ENCODE data around the gene BLOC1S1. TPM values are rescaled to one million over a fixed set of nuclear protein-coding genes. Genes with fewer than 3 reads are reported as not detected.
A peak's percentile ranks its signal among the peaks of the same experiment; 100 is the strongest.

The BLOC1S1 gene
- total RNA-seq, 1 donor from 2014 or later, result 171 TPM

DNA sequence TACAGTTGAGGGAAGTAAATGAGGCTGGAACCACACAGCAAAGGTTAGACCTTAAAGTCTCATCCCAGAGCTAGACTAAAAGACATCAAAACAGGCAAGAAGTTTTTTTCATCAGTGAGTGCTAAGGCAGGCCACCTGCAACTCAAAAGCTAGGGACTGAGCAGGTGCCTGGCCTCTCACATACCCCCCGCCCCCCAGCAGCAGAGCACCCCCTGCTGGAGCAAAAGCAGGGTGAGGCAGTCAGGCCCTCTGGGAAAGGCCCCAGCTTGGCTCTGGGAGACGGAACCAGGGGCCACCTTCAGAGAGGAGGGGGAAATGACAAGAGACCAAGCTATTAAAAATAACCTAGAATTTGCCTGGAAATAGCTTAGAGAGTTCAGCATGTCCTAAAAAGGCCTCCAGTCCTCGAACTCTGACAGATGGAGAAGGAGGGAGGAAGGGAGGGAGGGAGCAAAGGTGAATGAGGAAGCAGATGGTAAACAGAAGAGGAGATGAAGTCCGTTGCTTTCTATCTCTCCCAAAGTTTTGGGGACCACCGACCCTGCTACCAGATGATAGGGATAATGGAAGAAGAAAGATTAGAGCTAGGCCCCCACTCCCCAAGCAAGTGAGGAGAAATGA is 10.0 kb upstream of the BLOC1S1 start:
- intact Hi-C loops (cut with DNase I), result no loop called here
- no peak for ATAC-seq
- no peak for DNase-seq (ENCODE audit: low spot score)

DNA sequence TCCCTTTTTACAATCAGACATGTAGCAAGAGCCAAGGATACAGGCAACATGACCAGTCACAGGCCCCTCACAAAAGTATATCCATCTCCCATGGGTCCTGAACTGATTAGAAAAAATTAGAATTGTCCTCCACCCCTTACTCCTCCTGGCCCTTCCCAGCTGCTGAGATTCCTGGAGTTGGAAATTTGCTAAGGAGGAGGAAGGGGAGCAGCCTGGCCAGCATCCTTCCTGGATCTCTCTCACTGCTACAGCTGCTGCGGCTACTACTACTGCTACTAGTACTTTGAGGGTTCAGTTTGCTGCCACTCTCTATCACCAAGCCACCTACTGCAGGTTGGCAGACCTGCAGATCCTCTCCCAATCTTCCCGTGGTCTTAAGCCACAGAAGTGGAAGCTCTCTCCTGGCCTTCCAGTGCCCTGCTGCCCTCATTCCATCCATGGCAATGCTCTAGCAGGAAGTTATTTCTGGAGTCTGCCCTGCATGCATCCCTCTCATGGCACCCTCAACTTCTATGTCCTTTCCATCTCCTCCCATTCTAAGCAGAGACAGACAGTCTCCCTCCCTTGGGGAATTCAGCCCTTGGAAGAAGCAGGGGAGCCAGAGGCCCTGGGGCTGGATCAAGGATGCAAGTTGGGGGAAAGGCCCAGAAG is 9.2 kb upstream of the BLOC1S1 start:
- no peak for DNase-seq (ENCODE audit: low spot score)
- no peak for ATAC-seq
- intact Hi-C loops (cut with DNase I), result no loop called here

DNA sequence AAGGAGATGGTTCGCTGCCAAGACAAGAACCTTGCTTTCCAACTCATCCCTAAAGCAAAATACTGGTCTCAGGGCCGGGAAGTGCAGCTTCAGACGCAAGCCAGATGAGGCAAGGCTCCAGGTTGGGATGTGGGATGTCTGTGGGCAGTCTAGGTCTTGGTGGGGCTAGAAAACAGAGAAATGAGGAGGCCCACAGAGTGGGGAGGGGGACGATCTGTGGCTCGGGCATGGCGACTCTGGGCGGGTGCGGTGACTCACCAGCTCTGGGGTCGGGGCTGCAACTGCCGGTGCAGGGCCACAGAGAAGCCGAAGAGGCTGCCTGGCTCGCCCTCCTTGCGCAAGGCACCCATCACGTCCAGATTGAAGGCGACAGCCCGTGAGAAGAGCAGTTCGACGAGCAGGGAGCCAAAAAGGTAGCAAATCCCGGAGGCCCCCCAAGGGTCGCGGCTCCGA is 8.6 kb upstream of the BLOC1S1 start:
- ATAC-seq (no peak), DNase-seq (ENCODE audit: low spot score) (no peak)
- intact Hi-C loops (cut with DNase I), result no loop called here

DNA sequence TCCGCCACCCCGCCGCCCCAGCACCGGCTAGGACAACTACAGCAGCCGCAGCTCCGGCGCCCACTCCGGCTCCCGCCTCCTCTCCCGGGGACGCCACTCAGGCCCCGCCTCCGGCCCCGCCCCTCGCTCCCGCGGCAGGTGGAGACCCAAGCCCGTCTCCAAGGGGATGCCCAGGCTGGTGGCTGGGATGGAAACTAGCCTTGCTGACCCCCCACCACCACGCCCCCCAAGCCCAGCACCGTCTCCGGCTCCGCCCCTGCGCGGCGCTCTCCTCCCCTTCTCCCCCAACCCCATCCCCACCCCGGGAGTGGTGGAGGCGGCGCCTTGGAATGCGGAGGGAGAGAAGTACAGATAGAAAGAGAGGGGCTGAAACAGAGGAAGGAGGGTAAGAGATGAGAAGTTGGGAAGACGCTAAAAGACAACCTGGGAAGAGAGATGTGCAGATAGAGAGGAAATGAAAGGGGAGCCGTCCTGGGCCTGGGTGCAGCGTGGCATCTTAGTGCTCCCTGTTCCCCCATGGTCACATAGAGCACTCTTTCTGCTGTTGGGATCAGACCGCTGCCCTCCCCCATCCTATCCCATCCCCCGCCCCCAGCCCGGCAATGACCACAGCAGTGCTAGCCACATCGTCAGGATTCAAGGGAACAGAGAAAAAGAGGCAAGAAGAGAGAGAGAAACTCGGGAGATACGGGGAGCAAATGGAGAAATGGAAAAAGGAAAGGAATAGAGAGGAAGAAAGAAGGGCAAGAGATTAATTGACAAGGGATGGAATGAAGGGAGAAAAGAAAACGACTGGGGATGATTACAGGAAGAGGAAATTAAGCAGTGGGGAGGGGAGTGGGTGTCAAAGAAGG is 7.8 kb upstream of the BLOC1S1 start, which contains the start of gene ITGA7:
TSS of gene ITGA7 (minus strand) at position 64 of the 854 bp plus-strand sequence. CDS start 222 bp downstream, outside the sequence.
- ATAC-seq, result peak; percentile 64
- intact Hi-C loops (cut with DNase I), result no loop called here
- peak; percentile 89 for DNase-seq (ENCODE audit: low spot score)

DNA sequence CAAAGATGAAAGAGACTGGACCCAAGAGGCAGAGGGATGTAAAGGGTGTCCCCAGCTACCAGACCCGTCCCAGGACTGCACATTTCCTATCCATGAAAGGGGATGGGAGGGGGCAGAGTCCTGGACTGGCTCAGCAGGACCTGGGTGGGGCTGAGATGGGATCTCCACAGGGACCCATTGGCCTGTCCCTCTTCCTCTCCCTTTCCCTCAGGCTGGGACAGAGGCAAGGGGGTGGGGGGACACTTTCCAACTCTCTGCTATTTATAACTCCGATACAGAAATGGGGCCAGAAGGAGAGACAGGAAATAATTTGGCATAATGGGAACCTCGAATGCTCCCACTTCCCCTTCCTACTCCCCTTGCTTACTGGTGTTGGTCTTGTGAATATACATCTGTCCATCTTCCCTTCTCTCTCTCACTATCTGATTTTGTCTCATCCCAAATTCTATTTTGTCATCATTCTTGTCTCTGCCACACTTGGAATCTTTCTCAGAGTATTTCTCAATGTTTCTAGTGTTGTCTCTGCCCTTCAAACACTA is 7.1 kb upstream of the BLOC1S1 start:
- intact Hi-C loops (cut with DNase I), result no loop called here
- peak; percentile 16 for ATAC-seq
- no peak for DNase-seq (ENCODE audit: low spot score)

DNA sequence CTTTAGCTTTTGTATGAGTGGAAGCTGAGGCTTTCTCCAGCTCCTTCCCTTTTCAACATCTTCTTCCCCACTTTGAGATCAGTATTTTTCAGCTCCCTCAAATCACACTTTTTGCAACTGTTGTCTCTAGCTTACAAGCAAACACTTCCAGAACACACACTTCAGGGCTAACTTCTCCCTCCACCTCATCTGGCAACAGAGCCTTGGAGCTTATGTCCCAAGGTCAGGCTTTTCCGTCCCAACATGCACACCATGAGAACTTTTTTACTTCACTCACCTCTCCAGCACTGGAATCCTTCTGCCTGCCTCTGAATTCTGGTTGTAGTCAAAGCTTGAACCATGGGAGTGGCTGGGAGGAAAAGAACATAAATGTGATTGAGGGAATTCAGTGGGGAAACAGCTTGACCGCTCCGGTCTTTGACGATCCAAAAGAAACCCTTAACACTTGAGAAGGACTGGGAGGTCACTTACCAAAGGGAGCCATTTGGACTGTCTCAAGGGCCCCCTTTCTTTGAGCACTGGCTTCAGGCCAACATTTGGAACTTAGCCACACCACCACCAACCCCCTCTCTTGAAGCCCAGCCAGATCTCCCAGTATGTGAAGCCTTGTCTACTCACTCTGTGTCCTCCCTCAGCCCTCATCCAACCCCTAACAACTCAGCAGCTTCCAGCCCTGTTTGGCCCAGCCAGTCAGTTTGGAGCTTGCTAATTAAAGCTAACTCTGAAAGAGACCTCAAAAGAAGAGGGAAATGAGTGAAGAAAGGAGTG is 3.9 kb upstream of the BLOC1S1 start:
- ATAC-seq, result peak; percentile 7
- peak; percentile 82 for DNase-seq (ENCODE audit: low spot score)
- intact Hi-C loops (cut with DNase I), result no loop called here

DNA sequence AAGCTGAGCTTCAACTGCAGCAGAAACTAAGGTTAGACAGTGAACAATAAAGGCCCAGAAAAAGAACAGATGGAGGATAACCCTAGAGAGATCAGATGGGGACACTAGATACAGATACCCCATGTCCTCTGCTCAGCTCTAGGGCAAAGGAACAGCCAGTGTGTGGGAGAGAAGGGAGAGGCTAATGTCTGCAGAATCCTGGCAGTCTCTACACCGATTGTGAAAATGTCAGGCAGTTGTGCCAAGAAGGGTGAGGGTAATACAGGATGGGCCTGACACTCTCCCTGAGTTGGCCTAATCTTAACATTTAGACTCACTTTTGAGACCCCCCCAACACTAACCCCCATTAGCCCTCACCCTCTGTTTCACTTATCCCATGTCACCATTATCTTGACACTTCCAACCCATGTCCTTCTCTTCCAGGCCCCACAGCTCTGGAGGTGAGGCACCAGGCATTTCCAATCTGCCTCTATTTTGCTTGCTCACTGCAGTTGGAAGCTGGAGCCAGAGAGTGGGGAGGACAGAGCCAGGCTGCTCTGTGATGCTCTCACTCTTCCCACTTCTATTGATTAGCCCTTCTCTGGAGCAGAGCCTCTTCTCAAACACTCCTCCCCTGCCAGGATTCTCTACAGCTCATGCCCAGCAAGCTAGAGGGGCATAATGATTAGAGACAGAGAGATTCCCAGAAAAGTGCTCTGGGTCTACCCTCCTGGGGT is 3.0 kb upstream of the BLOC1S1 start:
- no peak for DNase-seq (ENCODE audit: low spot score)
- intact Hi-C loops (cut with DNase I), result no loop called here
- ATAC-seq, result no peak

DNA sequence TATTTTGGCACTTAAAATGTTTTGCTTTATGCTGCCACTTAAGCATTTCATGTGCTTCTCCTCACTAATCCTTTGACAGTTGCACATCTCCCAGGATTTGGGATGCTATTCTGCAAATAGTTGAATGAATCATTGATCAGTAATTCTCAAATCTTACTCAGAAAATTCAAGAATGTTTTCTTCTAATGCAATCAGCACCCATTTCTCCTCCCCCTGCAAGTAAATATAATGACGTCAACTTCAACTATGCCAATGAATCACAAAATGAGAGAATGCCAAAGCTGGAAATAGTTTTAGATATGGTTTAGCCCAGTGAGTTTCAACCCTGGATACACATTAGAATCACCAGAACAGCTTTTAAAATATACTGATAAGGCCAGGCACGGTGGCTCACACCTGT is 2.1 kb upstream of the BLOC1S1 start:
- intact Hi-C loops (cut with DNase I), result no loop called here
- no peak for ATAC-seq
- DNase-seq (ENCODE audit: low spot score), result no peak

DNA sequence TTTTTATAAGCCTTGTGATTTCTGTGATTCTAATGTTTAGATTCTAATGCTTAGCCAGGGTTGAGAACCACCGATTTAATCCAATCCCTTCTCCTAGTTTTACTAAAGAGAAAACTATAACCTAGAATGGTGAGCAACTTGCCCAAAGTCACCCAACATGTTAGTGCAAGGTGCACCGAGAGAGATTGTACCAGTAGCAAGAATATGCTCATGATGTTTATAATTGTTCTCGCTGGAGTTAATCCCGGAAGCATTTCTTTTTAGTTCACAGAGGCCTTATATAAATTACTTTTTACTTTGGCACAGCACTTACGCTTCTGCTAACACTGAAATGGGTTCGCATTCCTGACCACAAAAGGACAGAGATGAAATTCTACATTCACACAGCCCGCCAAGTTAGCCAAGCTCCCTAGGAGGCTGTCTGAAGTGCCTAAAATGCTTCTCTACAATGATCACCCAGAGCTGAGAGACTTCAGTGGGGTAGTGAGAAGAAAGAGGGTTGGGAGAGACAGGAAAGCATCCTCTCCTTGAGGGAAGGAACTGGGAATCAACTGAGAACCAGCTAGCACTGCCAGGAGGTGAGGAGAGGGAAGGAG is 579 bp upstream of the BLOC1S1 start:
- intact Hi-C loops (cut with DNase I), result no loop called here
- ATAC-seq (no peak), DNase-seq (ENCODE audit: low spot score) (no peak)

DNA sequence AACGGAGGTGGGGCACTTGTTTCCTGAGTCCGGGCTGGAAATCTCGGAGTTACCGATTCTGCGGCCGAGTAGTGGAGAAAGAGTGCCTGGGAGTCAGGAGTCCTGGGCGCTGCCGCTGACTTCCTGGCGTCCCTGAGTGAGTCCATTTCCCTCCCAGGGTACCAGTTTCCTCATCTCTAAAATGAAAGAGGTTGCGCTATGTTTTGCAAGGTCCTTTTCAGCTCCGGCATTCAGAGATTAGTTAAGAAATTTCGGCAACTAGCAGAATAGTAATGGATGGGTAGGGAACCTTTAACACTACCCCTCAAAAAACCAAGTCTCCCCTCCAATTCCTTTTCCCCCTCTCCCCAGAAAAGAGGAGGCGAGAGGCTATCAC is 724 bp downstream of the BLOC1S1 start:
- ATAC-seq, result no peak
- intact Hi-C loops (cut with DNase I), result no loop called here

DNA sequence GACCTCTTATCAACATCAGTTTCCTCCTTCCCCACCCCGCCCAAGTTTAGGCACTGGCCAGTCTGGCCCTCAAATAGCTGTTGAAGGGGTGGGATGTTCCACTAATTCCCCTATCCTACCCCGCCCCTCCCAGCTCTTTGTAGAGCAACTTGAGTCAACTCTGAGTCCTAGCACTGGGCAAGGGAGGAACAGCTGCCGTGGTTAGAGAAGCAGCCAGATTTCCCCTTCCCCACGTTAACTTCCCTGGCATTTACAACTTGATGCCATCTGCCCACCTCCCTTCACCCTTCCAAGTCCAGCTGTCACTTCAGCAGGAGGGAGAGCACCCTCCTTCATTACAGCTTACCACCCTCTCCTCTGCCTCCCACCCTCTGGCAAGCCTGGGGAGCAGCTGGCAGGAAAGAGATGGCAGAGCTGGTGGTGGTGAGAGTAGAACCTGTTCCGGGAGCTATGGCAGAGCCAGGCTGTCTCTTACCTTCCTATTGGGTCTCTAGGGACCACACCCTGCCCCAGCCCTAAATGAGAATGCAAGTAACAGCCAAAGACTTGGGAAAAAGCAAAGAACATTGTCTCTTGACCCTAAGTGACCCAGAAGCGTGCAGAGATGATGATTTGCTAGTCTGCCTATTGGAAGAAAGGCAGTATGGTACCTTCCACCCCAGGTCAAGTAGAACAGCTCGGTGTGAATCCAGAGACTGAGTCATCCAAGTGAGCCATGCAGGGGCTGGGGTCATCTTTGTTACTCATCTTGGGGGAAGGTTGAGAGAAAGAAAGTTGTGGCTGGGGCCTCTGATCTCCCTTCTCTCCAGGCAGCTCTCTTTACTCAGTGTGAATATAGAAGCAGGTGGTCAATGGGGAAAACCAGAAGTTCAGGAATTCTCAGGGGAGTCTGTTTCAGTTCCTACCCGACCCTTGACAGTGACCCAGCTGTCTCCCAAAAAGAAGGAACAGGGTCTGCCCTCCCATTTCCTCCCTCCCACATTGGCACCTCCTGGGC is 1.5 kb downstream of the BLOC1S1 start:
- ATAC-seq (no peak), DNase-seq (ENCODE audit: low spot score) (no peak)
- intact Hi-C loops (cut with DNase I), result no loop called here

More for the DNA sequence above, 724 bp downstream of the BLOC1S1 start:
- DNase-seq (ENCODE audit: low spot score), result no peak

DNA sequence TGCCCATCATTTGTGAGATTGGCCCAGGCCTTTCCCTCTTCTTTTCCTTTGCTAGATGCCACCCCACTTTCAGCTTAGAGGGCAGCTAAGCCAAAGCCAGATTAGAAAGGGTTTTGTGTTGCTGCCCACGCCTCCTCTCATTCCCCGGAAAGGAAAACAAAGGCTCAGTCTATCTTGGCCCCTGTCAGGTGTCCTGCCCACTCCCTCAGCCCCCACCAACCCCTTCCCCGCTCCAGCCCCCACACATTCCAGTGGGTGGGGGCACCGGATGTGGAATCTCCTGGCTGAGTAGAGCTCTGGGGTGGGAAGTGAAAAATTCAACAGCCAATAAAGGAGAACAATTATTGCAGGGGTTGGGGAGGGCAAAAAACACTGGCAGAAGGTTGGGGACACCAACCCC is 2.2 kb downstream of the BLOC1S1 start:
- intact Hi-C loops (cut with DNase I), result no loop called here
- no peak for DNase-seq (ENCODE audit: low spot score)
- no peak for ATAC-seq

DNA sequence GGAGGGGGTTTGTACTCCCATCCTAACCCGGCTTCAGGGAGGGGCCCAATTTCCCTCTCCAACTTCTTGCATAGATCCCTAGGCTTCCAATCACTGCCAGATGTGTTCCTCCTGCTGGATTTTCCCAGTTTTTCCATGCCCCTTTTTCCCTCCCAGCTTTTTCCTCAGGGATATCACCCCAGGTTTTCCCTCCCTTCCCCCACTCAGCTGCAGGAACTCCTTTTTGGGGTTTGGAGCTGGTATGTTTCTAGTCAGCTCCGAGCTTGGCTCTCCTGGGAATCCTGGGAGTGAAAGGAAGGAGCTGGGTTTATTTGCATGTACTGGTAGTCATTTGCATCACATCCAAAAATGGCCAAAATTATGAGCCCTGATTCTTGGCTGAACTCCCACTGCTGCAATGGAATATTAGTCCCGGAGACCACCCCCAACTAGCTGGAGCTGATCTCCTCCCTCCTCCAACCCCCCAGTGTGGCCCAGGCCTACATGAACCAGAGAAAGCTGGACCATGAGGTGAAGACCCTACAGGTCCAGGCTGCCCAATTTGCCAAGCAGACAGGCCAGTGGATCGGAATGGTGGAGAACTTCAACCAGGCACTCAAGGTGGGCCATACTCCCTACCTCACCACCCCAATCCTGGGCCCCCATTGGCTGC is 2.9 kb downstream of the BLOC1S1 start:
- ATAC-seq (no peak), DNase-seq (ENCODE audit: low spot score) (no peak)
- intact Hi-C loops (cut with DNase I), result no loop called here

DNA sequence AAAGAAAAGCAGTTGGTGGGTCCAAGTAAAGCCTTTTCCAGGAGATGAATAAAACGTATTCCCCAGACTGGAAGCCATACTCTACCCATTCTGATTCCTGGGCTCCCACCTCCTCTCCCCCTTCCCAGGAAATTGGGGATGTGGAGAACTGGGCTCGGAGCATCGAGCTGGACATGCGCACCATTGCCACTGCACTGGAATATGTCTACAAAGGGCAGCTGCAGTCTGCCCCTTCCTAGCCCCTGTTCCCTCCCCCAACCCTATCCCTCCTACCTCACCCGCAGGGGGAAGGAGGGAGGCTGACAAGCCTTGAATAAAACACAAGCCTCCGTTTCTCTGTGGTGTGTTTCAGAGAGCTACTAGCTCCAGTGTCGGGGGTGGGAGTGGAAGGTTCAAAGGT is 3.5 kb downstream of the BLOC1S1 start:
- no peak for DNase-seq (ENCODE audit: low spot score)
- intact Hi-C loops (cut with DNase I), result no loop called here
- no peak for ATAC-seq

DNA sequence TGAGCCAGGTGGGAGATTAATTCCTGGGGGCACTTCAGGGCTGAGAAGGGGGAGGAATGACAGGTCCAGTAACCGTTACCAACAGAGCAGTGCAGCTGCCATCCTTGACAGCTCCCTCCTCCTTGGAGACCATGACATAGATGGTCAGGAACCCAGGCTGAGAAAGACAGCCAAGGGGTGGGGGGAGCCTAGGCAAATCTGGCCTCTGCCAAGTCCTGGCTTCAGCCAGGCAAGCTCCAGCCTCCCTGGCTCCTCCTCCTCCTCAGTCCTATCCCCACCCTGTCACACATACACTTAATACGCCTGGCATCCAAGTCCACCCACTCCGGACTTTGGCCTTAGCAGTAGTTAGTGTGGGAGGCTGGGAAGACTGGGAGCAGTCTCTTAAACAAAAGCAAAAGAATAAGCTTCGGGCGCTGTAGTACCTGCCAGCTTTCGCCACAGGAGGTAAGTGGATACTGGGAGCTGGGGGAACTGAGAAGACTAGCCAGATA is 4.3 kb downstream of the BLOC1S1 start, which contains the start of gene RDH5:
TSS of gene RDH5 (plus strand) at position 323 of the 494 bp plus-strand sequence. CDS start 792 bp downstream, outside the sequence.
- no peak for DNase-seq (ENCODE audit: low spot score)
- ATAC-seq, result peak; percentile 38
- intact Hi-C loops (cut with DNase I), result loop anchor here (10.0 kb wide), 1 partner anchor 45 kb away; no protein-coding TSS in a partner anchor

DNA sequence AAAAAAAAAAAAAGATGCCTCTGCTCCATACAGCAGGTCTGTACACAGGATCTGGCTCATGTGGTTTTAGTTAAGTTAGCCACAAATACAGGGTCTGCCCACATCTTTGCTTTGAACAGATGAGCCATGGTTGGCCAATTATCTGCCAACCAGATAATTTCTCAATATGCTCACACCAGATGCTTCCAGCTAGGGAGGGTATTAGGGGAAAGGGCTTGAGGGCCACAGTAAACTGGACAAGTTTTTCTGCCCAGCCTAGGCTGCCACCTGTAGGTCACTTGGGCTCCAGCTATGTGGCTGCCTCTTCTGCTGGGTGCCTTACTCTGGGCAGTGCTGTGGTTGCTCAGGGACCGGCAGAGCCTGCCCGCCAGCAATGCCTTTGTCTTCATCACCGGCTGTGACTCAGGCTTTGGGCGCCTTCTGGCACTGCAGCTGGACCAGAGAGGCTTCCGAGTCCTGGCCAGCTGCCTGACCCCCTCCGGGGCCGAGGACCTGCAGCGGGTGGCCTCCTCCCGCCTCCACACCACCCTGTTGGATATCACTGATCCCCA is 5.1 kb downstream of the BLOC1S1 start:
- no peak for DNase-seq (ENCODE audit: low spot score)
- intact Hi-C loops (cut with DNase I), result loop anchor here (10.0 kb wide), 1 partner anchor 46 kb away; no protein-coding TSS in a partner anchor
- peak; percentile 53 for ATAC-seq
